GM11168 (cell line): ENCODE data around the gene ICAM5.
"Not testable (repeated sequence)": the region's sequence is repeated elsewhere in the genome, so short reads cannot be mapped to it uniquely, and the experiment has no call there.

Experiments
- in situ Hi-C: fragments of 300-500 bp; cut with MboI; formaldehyde crosslinking; loops from one replicate; pipeline ENCODE4 v1.12.0; 2022; ENCODE audit warnings: low sequenced_read_pairs; ENCODE audit not compliant: unreplicated experiment

ICAM5 gene

DNA sequence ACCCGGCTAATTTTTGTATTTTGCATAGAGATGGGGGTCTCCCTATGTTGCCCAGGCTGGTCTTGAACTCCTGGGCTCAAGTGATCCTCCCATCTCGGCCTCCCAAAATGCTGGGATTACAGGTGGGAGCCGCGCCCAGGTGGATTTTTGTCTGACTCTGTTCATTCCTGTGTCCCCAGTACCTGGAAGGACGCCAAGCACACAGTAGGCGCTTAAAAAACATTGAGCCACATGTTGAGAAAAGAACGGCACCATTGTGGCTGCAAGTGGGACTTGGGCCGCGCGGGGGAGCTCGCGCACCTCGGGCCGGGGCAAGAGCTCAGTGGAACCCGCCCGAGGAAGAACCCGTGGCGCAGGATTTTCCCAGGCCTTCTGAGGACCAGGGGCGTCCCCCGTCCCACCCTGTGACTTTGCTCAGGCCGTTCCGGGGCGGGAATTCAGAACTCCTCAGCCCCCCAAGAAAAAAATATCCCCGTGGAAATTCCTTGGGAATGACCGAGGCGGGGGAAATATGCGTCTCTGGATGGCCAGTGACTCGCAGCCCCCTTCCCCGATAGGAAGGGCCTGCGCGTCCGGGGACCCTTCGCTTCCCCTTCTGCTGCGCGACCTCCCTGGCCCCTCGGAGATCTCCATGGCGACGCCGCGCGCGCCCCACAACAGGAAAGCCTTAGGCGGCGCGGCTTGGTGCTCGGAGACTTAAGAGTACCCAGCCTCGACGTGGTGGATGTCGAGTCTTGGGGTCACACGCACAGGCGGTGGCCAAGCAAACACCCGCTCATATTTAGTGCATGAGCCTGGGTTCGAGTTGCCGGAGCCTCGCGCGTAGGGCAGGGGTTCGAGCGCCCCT lies 20.2 kb upstream of the ICAM5 start:
- in situ Hi-C loops: loop anchor here (5.0 kb wide), 2 partner anchors 38 to 118 kb away; partner anchors contain the start of gene ZGLP1

- in situ Hi-C loops: loop anchor here (5.0 kb wide), 1 partner anchor 117 kb away; no protein-coding TSS in a partner anchor
These were observed 19.6 kb upstream of the ICAM5 start for GRCh38 chr19:10270180-10270615.

DNA sequence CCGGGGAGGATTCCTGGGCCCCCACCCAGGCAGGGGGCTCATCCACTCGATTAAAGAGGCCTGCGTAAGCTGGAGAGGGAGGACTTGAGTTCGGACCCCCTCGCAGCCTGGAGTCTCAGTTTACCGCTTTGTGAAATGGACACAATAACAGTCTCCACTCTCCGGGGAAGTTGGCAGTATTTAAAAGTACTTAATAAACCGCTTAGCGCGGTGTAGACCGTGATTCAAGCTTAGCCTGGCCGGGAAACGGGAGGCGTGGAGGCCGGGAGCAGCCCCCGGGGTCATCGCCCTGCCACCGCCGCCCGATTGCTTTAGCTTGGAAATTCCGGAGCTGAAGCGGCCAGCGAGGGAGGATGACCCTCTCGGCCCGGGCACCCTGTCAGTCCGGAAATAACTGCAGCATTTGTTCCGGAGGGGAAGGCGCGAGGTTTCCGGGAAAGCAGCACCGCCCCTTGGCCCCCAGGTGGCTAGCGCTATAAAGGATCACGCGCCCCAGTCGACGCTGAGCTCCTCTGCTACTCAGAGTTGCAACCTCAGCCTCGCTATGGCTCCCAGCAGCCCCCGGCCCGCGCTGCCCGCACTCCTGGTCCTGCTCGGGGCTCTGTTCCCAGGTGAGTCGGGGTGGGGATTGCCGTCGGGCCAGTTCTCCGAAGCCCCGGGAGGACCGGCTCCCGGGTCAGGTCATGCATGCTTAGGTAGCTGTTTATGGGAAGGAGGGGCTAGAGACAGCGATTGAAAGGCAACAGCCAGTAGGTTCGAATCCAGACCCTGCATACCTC lies 18.9 kb upstream of the ICAM5 start, which contains the start of gene ICAM1:
Gene ICAM1 (plus strand): TSS at position 505 of the 779 bp plus-strand sequence. CDS start 40 bp downstream, at position 545.
- in situ Hi-C loops: loop anchor here (5.0 kb wide), 1 partner anchor 116 kb away; no protein-coding TSS in a partner anchor

DNA sequence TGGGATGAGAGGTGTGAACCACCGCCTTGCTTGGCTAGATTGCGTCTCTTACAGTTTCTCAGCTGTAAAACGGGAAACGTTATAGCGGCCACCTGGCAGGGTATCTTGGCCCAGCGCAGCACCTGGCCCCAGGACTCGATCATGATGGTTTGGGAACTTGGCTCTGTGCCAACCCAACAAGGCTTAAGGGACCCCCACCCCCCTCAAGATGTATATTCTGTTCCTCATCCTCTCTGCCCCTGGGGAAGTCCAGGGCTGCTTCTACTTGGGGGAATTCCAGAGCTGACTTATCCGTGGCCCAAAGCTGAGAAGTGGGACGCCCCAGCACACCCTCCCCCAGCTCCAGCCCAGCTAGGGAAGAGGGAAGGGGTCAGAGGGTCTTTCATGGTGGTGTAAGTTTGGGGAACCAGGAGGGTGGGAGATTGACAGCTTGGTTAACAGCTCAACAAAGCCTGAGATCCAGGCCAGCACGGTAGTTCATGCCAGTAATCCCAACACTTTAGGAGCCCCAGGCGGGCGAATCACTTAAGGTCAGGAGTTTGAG lies 18.1 kb upstream of the ICAM5 start:
- in situ Hi-C loops: loop anchor here (5.0 kb wide), 1 partner anchor 116 kb away; no protein-coding TSS in a partner anchor

DNA sequence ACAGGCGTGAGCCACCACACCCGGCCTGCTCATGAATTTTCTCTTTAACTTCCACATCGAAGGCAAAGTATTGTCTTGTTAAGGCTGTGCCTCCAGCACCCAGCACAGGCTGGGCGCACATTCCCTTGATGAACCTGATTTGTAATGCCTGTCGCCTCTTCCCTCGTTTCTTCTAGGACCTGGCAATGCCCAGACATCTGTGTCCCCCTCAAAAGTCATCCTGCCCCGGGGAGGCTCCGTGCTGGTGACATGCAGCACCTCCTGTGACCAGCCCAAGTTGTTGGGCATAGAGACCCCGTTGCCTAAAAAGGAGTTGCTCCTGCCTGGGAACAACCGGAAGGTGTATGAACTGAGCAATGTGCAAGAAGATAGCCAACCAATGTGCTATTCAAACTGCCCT lies 15.2 kb upstream of the ICAM5 start:
- in situ Hi-C loops: loop anchor here (5.0 kb wide), 1 partner anchor 113 kb away; no protein-coding TSS in a partner anchor

DNA sequence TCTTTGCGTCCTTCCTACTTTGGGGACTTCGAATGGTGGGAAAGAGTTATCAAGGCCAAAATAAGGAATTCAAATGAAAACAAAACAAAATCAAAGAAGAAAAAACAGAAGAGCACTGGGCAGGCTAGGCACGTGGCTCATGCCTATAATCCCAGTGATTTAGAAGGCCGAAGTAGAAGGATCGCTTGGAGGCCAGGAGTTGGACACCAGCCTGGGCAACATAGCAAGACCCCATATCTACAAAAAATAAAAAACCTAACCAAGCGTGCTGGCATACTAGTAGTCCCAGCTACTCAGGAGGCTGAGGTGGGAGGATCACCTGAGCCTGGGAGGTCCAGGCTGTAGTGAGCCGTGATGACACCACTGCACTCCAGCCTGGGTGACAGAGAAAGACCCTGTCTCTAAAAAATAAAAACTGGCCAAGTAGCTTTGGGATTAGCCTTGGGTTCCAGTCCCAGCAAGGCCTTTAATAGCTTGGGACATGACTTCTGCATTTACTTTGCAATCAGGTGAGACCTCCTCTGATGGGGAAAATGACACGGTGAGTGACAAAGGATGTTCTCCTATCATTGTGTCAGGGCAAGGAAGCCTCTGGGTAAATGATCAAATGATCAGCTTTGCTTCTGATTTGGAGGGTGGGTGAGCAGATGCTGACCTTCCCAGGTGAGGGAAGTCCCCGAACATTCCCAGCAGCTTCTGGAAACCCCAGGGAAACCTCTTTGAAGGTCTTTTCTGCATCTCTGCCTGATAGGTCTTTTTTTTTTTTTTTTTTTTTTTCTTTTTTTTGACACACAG lies 11.8 kb upstream of the ICAM5 start:
- in situ Hi-C loops: no loop called here

DNA sequence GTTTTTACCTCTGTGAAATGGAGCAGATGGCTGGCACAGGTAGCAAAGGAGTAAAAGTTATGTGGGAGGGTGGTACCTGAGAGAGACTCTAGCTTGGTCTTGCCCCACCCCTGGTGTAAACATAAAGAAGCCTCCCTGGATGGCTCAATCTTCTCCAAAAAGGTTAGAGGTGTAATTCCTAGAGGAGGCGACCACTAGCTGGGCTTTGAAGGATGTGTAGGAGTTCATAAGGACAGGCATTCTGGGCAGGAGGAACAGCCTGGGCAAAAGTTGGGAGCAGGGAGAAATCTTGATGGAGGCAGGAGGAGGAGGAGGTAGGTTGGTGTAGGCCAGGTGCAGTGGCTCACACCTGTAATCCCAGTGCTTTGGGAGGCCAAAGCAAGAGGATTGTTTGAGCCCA lies 10.8 kb upstream of the ICAM5 start:
- in situ Hi-C loops: no loop called here

GRCh38 chr19:10279737-10280442 lies 9.9 kb upstream of the ICAM5 start:
- in situ Hi-C loops: no loop called here

- in situ Hi-C loops: not testable (repeated sequence)
These were observed 7.7 kb upstream of the ICAM5 start for GRCh38 chr19:10282043-10282442.

DNA sequence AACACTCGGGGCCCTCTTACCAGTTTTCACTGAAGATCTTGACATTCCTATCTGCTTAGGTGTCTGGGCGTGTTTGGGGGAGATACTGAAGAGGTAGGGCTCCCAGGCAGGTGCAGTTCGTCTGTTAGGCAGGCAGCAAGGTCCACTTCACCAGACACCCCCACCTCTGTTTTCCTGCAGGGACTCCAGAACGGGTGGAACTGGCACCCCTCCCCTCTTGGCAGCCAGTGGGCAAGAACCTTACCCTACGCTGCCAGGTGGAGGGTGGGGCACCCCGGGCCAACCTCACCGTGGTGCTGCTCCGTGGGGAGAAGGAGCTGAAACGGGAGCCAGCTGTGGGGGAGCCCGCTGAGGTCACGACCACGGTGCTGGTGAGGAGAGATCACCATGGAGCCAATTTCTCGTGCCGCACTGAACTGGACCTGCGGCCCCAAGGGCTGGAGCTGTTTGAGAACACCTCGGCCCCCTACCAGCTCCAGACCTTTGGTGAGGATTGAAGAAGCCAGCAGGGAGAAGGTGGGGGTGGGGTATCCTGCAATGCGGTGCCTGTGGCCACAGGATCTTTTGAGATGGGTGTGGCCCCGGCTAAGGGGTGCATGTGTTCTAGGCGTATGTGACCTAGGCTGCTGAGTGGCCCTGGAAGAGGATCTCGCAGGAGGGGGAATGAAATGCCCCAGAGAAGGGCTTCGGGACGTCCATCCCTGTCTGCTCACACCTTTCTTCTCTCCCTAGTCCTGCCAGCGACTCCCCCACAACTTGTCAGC lies 6.3 kb upstream of the ICAM5 start:
- in situ Hi-C loops: no loop called here

DNA sequence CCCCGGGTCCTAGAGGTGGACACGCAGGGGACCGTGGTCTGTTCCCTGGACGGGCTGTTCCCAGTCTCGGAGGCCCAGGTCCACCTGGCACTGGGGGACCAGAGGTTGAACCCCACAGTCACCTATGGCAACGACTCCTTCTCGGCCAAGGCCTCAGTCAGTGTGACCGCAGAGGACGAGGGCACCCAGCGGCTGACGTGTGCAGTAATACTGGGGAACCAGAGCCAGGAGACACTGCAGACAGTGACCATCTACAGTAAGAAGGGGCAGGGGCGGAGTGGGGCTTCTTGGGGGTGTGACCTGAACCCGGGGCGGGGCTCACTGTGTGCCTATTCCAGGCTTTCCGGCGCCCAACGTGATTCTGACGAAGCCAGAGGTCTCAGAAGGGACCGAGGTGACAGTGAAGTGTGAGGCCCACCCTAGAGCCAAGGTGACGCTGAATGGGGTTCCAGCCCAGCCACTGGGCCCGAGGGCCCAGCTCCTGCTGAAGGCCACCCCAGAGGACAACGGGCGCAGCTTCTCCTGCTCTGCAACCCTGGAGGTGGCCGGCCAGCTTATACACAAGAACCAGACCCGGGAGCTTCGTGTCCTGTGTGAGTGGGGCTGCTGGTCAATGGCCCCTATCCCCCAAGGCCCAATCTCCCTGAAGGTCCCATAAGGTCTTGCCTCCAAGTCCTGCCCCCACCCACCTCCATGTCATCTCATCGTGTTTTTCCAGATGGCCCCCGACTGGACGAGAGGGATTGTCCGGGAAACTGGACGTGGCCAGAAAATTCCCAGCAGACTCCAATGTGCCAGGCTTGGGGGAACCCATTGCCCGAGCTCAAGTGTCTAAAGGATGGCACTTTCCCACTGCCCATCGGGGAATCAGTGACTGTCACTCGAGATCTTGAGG lies 5.4 kb upstream of the ICAM5 start:
- in situ Hi-C loops: no loop called here

GRCh38 chr19:10284960-10285278 lies 4.8 kb upstream of the ICAM5 start:
- in situ Hi-C loops: no loop called here

GRCh38 chr19:10285393-10285792 lies 4.4 kb upstream of the ICAM5 start:
- in situ Hi-C loops: no loop called here

DNA sequence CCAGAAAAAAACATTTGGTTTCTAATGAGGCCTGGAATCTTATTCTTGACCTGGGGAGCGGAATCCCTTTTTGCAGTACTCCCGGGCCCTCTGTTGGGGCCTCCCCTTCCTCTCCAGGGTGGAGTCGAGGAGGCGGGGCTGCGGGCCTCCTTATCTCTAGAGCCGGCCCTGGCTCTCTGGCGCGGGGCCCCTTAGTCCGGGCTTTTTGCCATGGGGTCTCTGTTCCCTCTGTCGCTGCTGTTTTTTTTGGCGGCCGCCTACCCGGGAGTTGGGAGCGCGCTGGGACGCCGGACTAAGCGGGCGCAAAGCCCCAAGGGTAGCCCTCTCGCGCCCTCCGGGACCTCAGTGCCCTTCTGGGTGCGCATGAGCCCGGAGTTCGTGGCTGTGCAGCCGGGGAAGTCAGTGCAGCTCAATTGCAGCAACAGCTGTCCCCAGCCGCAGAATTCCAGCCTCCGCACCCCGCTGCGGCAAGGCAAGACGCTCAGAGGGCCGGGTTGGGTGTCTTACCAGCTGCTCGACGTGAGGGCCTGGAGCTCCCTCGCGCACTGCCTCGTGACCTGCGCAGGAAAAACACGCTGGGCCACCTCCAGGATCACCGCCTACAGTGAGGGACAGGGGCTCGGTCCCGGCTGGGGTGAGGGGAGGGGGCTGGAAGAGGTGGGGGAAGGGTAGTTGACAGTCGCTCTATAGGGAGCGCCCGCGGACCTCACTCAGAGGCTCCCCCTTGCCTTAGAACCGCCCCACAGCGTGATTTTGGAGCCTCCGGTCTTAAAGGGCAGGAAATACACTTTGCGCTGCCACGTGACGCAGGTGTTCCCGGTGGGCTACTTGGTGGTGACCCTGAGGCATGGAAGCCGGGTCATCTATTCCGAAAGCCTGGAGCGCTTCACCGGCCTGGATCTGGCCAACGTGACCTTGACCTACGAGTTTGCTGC lies 2.7 kb upstream of the ICAM5 start, which contains the start of gene ICAM4:
Gene ICAM4 (plus strand): TSS at position 153 of the 935 bp plus-strand sequence. CDS start 58 bp downstream, at position 211.
- in situ Hi-C loops: no loop called here

DNA sequence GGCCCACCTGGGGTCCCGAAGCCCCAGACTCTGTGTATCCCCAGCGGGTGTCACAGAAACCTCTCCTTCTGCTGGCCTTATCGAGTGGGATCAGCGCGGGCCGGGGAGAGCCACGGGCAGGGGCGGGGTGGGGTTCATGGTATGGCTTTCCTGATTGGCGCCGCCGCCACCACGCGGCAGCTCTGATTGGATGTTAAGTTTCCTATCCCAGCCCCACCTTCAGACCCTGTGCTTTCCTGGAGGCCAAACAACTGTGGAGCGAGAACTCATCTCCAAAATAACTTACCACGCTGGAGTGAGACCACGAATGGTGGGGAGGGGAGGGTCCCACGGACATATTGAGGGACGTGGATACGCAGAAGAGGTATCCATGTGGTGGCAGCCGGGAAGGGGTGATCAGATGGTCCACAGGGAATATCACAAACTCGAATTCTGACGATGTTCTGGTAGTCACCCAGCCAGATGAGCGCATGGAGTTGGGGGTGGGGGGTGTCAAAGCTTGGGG lies 1.0 kb upstream of the ICAM5 start:
- in situ Hi-C loops: no loop called here

GRCh38 chr19:10289167-10289835 lies 451 bp upstream of the ICAM5 start:
- in situ Hi-C loops: no loop called here
